GM12865 (cell line): ENCODE results near the gene TCF12.

Experiments used
- DNase-seq: peaks from one replicate; pipeline ENCODE4 v3.0.0; 2010; ENCODE audit warnings: low read depth
- H3K4me3 ChIP-seq: 2 replicates; pipeline ENCODE4 v1.5.1; 2011; ENCODE audit warnings: mild to moderate bottlenecking, low read depth, low read length, control low read depth
- TF ChIP-seq, protein P1 (sequence below): IDR thresholded peaks from 2 replicates; pipeline ENCODE4 v1.5.1; 2011; ENCODE audit warnings: low read length, control low read depth, low read depth, inconsistent platforms; ENCODE audit not compliant: insufficient read depth; ENCODE audit errors: missing control alignments

Gene TCF12

DNA sequence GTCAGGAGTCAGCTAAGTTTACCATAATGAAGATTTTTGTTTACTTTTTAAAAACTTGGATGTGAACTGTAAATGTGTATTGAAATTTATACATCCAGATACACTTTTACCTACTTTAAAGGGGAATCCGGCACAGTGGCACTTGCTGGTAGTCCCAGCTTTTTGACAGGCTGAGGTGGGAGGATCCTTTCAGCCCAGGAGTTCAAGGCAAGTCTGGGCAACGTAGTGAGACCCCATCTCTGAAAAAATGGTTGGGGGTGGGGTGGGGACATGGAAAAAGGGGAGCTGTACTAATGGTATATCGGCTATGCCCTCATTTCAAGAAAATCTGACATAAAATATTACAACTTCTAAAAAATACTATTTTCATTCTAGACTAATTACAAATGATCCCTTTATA lies 362.0 kb downstream of the TCF12 start:
- no peak overlapping the region for H3K4me3 ChIP-seq
- TF ChIP-seq, protein P1, sequence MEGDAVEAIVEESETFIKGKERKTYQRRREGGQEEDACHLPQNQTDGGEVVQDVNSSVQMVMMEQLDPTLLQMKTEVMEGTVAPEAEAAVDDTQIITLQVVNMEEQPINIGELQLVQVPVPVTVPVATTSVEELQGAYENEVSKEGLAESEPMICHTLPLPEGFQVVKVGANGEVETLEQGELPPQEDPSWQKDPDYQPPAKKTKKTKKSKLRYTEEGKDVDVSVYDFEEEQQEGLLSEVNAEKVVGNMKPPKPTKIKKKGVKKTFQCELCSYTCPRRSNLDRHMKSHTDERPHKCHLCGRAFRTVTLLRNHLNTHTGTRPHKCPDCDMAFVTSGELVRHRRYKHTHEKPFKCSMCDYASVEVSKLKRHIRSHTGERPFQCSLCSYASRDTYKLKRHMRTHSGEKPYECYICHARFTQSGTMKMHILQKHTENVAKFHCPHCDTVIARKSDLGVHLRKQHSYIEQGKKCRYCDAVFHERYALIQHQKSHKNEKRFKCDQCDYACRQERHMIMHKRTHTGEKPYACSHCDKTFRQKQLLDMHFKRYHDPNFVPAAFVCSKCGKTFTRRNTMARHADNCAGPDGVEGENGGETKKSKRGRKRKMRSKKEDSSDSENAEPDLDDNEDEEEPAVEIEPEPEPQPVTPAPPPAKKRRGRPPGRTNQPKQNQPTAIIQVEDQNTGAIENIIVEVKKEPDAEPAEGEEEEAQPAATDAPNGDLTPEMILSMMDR: no peak
- DNase-seq: no peak

DNA sequence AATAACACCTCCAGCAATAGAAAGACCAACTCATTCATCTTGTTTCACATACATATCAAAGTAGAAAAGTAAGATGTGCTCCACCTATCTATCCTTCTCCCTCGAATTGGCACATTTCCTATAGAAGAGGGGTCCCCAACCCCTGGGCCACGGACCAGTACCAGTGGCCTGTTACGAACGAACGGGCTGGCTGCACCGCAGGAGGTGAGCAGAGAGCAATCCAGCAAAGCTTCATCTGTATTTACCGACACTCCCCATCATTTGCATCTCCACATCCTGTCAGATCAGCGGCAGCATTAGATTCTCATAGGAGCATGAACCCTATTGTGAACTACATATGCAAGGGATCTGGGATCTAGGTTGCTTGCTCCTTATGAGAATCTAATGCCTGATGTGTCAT lies 362.9 kb downstream of the TCF12 start:
- peak; percentile 51 for DNase-seq
- TF ChIP-seq, protein P1: no peak
- H3K4me3 ChIP-seq: no peak overlapping the region

DNA sequence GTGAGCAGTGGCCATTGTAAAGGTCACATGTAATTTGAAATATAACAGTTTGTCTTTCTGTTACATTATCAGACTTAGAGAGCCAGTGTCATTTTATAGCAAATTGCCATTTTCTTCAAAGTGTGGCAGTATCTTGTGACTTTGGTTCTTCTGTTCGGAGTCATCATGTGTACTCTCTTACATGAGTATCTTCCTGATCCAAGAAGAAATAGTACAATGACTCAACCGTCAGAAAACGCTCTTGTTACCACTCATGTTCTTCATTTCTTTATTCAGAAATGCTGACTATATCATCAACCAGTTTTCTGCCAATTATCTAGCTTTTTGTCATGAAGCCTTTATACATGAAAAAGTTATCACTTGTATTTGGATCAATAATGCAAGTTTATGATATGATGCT lies 364.2 kb downstream of the TCF12 start:
- DNase-seq: no peak
- TF ChIP-seq, protein P1: no peak
- H3K4me3 ChIP-seq: no peak overlapping the region

DNA sequence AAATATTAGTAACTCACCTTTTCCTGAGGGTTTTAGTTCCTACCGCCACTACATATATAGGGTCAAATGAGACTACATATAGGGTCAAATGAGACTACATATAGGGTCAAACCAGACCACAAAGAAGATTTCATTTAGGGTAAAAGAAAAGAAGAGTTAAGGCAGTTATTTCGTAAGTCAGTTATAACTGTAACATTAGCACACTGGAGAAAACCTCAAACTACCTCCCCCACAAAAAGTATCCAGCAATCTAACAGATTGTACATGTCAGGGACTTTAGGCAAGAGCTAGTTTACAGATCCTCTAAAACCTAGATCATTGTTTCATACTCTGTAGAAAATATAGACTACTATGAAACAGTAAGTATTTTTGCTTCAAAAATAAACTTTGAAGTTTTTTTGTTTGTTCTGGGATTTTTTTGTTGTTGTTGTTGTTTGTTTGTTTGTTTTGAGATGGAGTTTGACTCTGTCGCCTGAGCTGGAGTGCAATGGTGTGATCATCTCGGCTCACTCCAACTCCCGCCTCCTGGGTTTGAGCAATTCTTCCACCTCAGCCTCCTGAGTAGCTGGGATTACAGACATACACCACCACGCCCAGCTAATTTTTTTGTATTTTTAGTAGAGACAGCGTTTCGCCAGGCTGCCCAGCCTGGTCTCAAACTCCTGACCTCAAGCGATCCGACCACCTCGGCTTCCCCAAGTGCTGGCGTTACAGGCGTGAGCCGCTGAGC lies 365.5 kb downstream of the TCF12 start:
- no peak for DNase-seq
- H3K4me3 ChIP-seq: no peak overlapping the region
- TF ChIP-seq, protein P1: no peak

DNA sequence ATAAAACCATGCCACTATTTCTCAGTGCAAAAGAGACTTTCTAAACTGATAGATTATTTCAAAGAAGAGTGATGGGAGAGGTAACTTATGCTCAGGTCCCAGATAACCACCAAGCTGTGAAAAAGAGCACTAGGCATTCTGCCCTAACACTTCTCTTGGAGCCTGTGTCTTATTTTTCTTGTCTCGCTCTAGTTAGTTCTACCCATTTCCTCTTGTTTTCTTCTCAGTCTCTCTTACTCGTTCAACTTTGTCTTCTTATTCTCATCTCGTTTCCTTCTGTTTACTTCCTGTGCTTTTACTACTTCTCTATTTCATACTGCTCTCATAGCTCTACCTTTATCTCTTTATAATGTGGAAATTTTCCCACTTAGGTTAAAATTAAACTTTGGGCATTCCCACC lies 366.1 kb downstream of the TCF12 start:
- no peak overlapping the region for H3K4me3 ChIP-seq
- TF ChIP-seq, protein P1: no peak
- DNase-seq: peak; percentile 35

DNA sequence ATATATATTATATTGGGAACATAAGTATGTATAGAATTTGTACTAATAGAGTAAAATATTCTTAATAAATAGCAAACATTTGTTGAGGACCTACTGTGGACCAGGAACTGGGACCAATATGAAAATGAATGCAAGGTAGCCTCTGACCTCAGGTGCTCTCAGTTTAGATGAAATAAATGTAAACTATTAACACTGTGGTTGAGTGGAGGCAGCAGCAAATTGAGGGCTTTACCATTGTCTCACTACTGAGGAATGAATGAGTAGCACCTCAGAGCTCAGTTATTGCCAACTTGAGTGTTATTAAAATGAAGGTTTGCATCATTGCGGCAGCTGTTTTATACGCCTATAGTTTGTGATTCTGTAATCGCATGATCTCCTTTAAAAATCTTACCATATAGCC lies 366.9 kb downstream of the TCF12 start:
- DNase-seq: no peak
- TF ChIP-seq, protein P1: no peak
- H3K4me3 ChIP-seq: no peak overlapping the region

DNA sequence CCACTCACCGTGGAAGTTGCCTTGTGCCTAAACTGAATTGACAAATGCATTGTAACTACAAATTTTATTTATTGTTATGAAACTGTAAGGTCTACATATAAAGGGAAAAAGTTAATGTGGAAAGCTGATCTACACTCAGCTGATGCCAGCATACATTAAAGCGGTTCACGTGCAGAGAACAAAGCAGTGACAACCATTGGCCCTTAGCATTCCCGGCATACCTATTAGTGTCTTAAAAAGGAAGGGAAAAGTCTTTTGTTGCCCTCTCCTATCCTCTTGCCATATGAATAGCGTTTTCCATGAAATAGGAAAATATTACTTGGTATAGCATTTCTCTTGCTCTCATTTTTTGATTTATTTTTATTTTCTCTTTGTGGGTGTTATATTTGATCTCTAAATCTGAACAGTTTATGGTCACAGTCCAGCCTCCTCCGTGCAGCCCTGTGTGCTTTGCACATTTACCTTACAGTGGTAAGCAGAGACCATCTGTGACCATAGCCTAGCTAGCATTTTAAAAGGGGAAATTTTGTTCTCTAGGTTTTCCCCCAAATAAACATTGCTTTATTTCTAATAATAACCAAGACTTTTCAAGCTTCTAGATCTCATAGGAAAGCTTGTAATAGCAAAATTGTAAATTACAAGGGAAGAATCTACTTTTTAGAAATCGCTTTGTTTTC lies 368.1 kb downstream of the TCF12 start:
- no peak for DNase-seq
- TF ChIP-seq, protein P1: no peak
- H3K4me3 ChIP-seq: no peak overlapping the region
